ENCODE data around the gene PABPN1L. TPM values are rescaled to one million over a fixed set of nuclear protein-coding genes. Genes with fewer than 3 reads are reported as not detected.

The PABPN1L gene
- total and polyA plus RNA-seq, 9 of the 15 experiments (the other 6 are each of a cell fraction or from before 2014, with no cell fraction given): 0.11 to 0.32 TPM; not detected in 7

DNA sequence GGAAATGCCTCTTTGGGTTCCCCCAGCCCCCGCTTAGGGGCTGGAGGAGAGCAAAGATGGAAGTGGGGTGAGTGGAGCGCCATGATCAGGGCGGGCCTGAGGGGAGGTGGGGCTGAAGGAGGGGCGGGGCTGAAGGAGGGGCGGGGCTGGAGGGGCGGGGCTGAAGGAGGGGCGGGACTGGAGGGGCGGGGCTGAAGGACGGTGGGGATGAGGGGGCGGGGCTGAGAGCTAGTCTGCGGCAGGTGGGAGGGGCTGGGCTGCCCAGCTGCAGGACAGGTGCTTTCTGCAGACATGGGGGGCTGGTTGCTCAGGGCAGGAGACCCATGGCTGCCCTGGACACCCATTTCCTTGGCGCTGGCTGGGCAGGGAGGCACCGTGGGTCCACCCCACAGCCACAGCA lies 39.1 kb upstream of the PABPN1L start:
- Histone ChIP-seq H3K9me3 (replicated peaks; ENCODE audit: control insufficient read depth, insufficient read depth, low read depth, low read length) (no peaks in the 10 kb centered on the region), H3K4me1 (replicated peaks in 1 of 2; ENCODE audit: control insufficient read depth in 2 of 2, insufficient read depth in 2 of 2, low read length in 2 of 2) (peaks cover 8 to 94% of the 10 kb centered on the region in 2 experiments; a peak in 4 of 5 replicates), H3K36me3 (ENCODE audit: control insufficient read depth, insufficient read depth, low read length) (peaks cover 75% of the 10 kb centered on the region; the same call in 2 of the 3 replicates), H3K4me3 (no peak overlapping the region), H3K4me2 (ENCODE audit: insufficient read depth, low read length) (no peak overlapping the region), H3K27ac (ENCODE audit: extremely low read depth, low read depth, low read length) (0 out of 3 replicates have a peak overlapping the region, but pooled peaks have one; percentile 25), H3K79me2 (ENCODE audit: control insufficient read depth, insufficient read depth, low read length) (peaks cover 93% of the 10 kb centered on the region), H3K9ac (ENCODE audit: insufficient read depth in 1 of 2, low read depth in 2 of 2, low read length in 2 of 2) (no peak overlapping the region), H4K20me1 (replicated peaks; ENCODE audit: control insufficient read depth, insufficient read depth, low read length) (peaks cover 77% of the 10 kb centered on the region), H3K9me1 (ENCODE audit: control insufficient read depth, insufficient read depth, low read length) (peaks cover 17% of the 10 kb centered on the region), H3K27me3 (ENCODE audit: control insufficient read depth in 2 of 2, insufficient read depth in 2 of 2, low read length in 2 of 2) (no peaks in the 10 kb centered on the region), H2AFZ (ENCODE audit: low read depth, low read length) (peak overlapping the region; percentile 32; the same call in 1 of the 2 replicates)
- FAIRE-seq (no peak), ATAC-seq (peak; percentile 90), DNase-seq (ENCODE audit: extremely low read depth in 1 of 4, low spot score in 3 of 4) (peak; percentile 79 to 99 (median 96))
- no TSS peak for BruUV-seq (replicated peaks)
- WGBS (ENCODE audit: insufficient coverage, low coverage, missing lambda C conversion rate): 0% methylated on average over 5 of the region's 13 CpGs
- ChIA-PET POLR2A (interaction anchor here (0.6 to 1.0 kb wide), 3 partner anchors 15 to 288 kb away, joined by 3 to 4 read pairs (median 3); no protein-coding TSS in a partner anchor), CTCF (ENCODE audit: low intra/inter-chr PET ratio) (no interaction called here)
- intact Hi-C loops (cut with micrococcal nuclease) (no loop called here), in situ Hi-C loops (cut with MboI) (no loop called here)
- TF ChIP-seq COPS2 (conservative IDR thresholded peaks at IDR 0.05) (no peak), ZNF830 (CRISPR knock-in tag; IDR thresholded peaks at IDR 0.05) (no peak), HNRNPL (IDR thresholded peaks at IDR 0.05; ENCODE audit: low read depth, low read length) (no peak), SMAD3 (CRISPR knock-in tag; conservative IDR thresholded peaks at IDR 0.05) (no peak), ESRRA (IDR thresholded peaks at IDR 0.05; ENCODE audit: borderline replicate concordance, low read depth) (no peak), ZKSCAN1 (IDR thresholded peaks at IDR 0.05; ENCODE audit: low read depth, low read length) (no peak), NCOA1 (IDR thresholded peaks at IDR 0.05; ENCODE audit: low read depth) (no peak), ZNF445 (CRISPR knock-in tag; IDR thresholded peaks at IDR 0.05; ENCODE audit: low read depth) (no peak), RBM17 (IDR thresholded peaks at IDR 0.05; ENCODE audit: borderline replicate concordance, low read depth, low read length) (no peak), SMARCC2 (IDR thresholded peaks at IDR 0.05; ENCODE audit: low read depth) (no peak), ZNF232 (CRISPR knock-in tag; IDR thresholded peaks at IDR 0.05) (no peak), ZBED1 (IDR thresholded peaks at IDR 0.05) (no peak), KDM4B (IDR thresholded peaks at IDR 0.05; ENCODE audit: borderline replicate concordance in 2 of 2, low read depth in 1 of 2) (no peak)
- TF ChIP-seq, protein P1, sequence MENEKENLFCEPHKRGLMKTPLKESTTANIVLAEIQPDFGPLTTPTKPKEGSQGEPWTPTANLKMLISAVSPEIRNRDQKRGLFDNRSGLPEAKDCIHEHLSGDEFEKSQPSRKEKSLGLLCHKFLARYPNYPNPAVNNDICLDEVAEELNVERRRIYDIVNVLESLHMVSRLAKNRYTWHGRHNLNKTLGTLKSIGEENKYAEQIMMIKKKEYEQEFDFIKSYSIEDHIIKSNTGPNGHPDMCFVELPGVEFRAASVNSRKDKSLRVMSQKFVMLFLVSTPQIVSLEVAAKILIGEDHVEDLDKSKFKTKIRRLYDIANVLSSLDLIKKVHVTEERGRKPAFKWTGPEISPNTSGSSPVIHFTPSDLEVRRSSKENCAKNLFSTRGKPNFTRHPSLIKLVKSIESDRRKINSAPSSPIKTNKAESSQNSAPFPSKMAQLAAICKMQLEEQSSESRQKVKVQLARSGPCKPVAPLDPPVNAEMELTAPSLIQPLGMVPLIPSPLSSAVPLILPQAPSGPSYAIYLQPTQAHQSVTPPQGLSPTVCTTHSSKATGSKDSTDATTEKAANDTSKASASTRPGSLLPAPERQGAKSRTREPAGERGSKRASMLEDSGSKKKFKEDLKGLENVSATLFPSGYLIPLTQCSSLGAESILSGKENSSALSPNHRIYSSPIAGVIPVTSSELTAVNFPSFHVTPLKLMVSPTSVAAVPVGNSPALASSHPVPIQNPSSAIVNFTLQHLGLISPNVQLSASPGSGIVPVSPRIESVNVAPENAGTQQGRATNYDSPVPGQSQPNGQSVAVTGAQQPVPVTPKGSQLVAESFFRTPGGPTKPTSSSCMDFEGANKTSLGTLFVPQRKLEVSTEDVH (IDR thresholded peaks at IDR 0.05; ENCODE audit: low read depth, partially characterized antibody): no peak
- TF ChIP-seq, protein P2, sequence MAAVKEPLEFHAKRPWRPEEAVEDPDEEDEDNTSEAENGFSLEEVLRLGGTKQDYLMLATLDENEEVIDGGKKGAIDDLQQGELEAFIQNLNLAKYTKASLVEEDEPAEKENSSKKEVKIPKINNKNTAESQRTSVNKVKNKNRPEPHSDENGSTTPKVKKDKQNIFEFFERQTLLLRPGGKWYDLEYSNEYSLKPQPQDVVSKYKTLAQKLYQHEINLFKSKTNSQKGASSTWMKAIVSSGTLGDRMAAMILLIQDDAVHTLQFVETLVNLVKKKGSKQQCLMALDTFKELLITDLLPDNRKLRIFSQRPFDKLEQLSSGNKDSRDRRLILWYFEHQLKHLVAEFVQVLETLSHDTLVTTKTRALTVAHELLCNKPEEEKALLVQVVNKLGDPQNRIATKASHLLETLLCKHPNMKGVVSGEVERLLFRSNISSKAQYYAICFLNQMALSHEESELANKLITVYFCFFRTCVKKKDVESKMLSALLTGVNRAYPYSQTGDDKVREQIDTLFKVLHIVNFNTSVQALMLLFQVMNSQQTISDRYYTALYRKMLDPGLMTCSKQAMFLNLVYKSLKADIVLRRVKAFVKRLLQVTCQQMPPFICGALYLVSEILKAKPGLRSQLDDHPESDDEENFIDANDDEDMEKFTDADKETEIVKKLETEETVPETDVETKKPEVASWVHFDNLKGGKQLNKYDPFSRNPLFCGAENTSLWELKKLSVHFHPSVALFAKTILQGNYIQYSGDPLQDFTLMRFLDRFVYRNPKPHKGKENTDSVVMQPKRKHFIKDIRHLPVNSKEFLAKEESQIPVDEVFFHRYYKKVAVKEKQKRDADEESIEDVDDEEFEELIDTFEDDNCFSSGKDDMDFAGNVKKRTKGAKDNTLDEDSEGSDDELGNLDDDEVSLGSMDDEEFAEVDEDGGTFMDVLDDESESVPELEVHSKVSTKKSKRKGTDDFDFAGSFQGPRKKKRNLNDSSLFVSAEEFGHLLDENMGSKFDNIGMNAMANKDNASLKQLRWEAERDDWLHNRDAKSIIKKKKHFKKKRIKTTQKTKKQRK (IDR thresholded peaks at IDR 0.05; ENCODE audit: borderline replicate concordance, low read depth, low read length): no peak
- TF ChIP-seq, protein P3, sequence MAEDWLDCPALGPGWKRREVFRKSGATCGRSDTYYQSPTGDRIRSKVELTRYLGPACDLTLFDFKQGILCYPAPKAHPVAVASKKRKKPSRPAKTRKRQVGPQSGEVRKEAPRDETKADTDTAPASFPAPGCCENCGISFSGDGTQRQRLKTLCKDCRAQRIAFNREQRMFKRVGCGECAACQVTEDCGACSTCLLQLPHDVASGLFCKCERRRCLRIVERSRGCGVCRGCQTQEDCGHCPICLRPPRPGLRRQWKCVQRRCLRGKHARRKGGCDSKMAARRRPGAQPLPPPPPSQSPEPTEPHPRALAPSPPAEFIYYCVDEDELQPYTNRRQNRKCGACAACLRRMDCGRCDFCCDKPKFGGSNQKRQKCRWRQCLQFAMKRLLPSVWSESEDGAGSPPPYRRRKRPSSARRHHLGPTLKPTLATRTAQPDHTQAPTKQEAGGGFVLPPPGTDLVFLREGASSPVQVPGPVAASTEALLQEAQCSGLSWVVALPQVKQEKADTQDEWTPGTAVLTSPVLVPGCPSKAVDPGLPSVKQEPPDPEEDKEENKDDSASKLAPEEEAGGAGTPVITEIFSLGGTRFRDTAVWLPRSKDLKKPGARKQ (CRISPR knock-in tag; IDR thresholded peaks at IDR 0.05): no peak

Measured in K562 (cell line).